Measurements from ENCODE around the gene LRP1B.

DNA sequence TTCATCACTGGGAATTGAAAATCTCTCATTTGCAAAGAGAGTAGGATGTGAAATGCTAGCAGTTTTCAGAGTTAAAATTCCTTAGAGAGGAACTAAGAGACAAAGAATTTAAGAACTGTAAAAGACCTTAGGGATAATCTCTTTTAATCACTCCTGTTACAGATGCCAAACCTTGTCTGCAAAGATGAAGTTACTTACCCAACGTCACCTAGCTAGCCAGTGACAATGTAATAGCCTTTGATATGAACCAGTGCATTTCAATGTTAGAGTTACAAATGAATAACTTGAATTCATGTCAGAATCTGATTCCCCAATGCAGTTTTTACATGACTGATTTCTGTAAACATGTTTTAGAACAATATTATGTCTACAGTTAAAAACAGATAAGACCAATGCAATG is 190.1 kb downstream of the LRP1B start:
- TF ChIP-seq, protein P1, sequence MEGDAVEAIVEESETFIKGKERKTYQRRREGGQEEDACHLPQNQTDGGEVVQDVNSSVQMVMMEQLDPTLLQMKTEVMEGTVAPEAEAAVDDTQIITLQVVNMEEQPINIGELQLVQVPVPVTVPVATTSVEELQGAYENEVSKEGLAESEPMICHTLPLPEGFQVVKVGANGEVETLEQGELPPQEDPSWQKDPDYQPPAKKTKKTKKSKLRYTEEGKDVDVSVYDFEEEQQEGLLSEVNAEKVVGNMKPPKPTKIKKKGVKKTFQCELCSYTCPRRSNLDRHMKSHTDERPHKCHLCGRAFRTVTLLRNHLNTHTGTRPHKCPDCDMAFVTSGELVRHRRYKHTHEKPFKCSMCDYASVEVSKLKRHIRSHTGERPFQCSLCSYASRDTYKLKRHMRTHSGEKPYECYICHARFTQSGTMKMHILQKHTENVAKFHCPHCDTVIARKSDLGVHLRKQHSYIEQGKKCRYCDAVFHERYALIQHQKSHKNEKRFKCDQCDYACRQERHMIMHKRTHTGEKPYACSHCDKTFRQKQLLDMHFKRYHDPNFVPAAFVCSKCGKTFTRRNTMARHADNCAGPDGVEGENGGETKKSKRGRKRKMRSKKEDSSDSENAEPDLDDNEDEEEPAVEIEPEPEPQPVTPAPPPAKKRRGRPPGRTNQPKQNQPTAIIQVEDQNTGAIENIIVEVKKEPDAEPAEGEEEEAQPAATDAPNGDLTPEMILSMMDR (IDR thresholded peaks at IDR 0.05) = no peak
- TF ChIP-seq ZFX (IDR thresholded peaks at IDR 0.05; ENCODE audit: borderline replicate concordance) = no peak
